ENCODE results near the gene RASA3.

The RASA3 gene

GRCh38 chr13:113981611-113982295 is 150.7 kb downstream of the RASA3 start:
- no peaks in the 10 kb centered on the region for H3K9me3 ChIP-seq (ENCODE audit: insufficient read depth, low read length)
- no peak overlapping the region for H2AFZ ChIP-seq (ENCODE audit: low read depth, low read length)
- no peak overlapping the region for H3K4me3 ChIP-seq (ENCODE audit: low read length)
- H4K20me1 ChIP-seq (ENCODE audit: insufficient read depth, low read length) = no peaks in the 10 kb centered on the region
- no peaks in the 10 kb centered on the region for H3K79me2 ChIP-seq (ENCODE audit: low read length)
- no peak overlapping the region for H3K27ac ChIP-seq (ENCODE audit: low read length)
- TF ChIP-seq CTCF (IDR thresholded peaks at IDR 0.05; ENCODE audit: low read depth, low read length) (no peak), EZH2phosphoT487 (IDR thresholded peaks at IDR 0.05; ENCODE audit: low read depth) (no peak)
- H3K9ac ChIP-seq (ENCODE audit: low read length) = no peak overlapping the region
- no peaks in the 10 kb centered on the region for H3K36me3 ChIP-seq (replicated peaks; ENCODE audit: low read depth, low read length)
- H3K4me1 ChIP-seq (ENCODE audit: low read length) = no peaks in the 10 kb centered on the region
- H3K27me3 ChIP-seq (ENCODE audit: low read depth, low read length) = no peaks in the 10 kb centered on the region
- H3K4me2 ChIP-seq (ENCODE audit: low read length) = no peak overlapping the region

GRCh38 chr13:113981194-113981605 is 151.2 kb downstream of the RASA3 start:
- Histone ChIP-seq H3K4me1 (ENCODE audit: low read length) (no peaks in the 10 kb centered on the region), H3K4me3 (ENCODE audit: low read length) (no peak overlapping the region), H3K79me2 (ENCODE audit: low read length) (no peaks in the 10 kb centered on the region), H2AFZ (ENCODE audit: low read depth, low read length) (no peak overlapping the region), H3K9ac (ENCODE audit: low read length) (no peak overlapping the region), H3K27me3 (ENCODE audit: low read depth, low read length) (no peaks in the 10 kb centered on the region), H3K27ac (ENCODE audit: low read length) (no peak overlapping the region), H3K36me3 (replicated peaks; ENCODE audit: low read depth, low read length) (no peaks in the 10 kb centered on the region), H3K9me3 (ENCODE audit: insufficient read depth, low read length) (no peaks in the 10 kb centered on the region), H4K20me1 (ENCODE audit: insufficient read depth, low read length) (no peaks in the 10 kb centered on the region), H3K4me2 (ENCODE audit: low read length) (no peak overlapping the region)
- TF ChIP-seq CTCF (IDR thresholded peaks at IDR 0.05; ENCODE audit: low read depth, low read length) (no peak), EZH2phosphoT487 (IDR thresholded peaks at IDR 0.05; ENCODE audit: low read depth) (no peak)

GRCh38 chr13:113980489-113981064 is 151.8 kb downstream of the RASA3 start:
- no peak overlapping the region for H3K4me3 ChIP-seq (ENCODE audit: low read length)
- H3K9ac ChIP-seq (ENCODE audit: low read length) = no peak overlapping the region
- H3K79me2 ChIP-seq (ENCODE audit: low read length) = no peaks in the 10 kb centered on the region
- H3K36me3 ChIP-seq (replicated peaks; ENCODE audit: low read depth, low read length) = no peaks in the 10 kb centered on the region
- no peaks in the 10 kb centered on the region for H3K9me3 ChIP-seq (ENCODE audit: insufficient read depth, low read length)
- H2AFZ ChIP-seq (ENCODE audit: low read depth, low read length) = no peak overlapping the region
- H3K4me2 ChIP-seq (ENCODE audit: low read length) = no peak overlapping the region
- H3K4me1 ChIP-seq (ENCODE audit: low read length) = no peaks in the 10 kb centered on the region
- H3K27me3 ChIP-seq (ENCODE audit: low read depth, low read length) = no peaks in the 10 kb centered on the region
- TF ChIP-seq CTCF (IDR thresholded peaks at IDR 0.05; ENCODE audit: low read depth, low read length) = no peak
- TF ChIP-seq EZH2phosphoT487 (IDR thresholded peaks at IDR 0.05; ENCODE audit: low read depth) = no peak
- no peak overlapping the region for H3K27ac ChIP-seq (ENCODE audit: low read length)
- no peaks in the 10 kb centered on the region for H4K20me1 ChIP-seq (ENCODE audit: insufficient read depth, low read length)

GRCh38 chr13:113979791-113980471 is 152.5 kb downstream of the RASA3 start:
- Histone ChIP-seq H3K4me1 (ENCODE audit: low read length) (no peaks in the 10 kb centered on the region), H2AFZ (ENCODE audit: low read depth, low read length) (no peak overlapping the region), H4K20me1 (ENCODE audit: insufficient read depth, low read length) (no peaks in the 10 kb centered on the region), H3K79me2 (ENCODE audit: low read length) (no peaks in the 10 kb centered on the region), H3K9me3 (ENCODE audit: insufficient read depth, low read length) (no peaks in the 10 kb centered on the region), H3K36me3 (replicated peaks; ENCODE audit: low read depth, low read length) (no peaks in the 10 kb centered on the region), H3K4me2 (ENCODE audit: low read length) (no peak overlapping the region), H3K9ac (ENCODE audit: low read length) (no peak overlapping the region), H3K27me3 (ENCODE audit: low read depth, low read length) (no peaks in the 10 kb centered on the region), H3K4me3 (ENCODE audit: low read length) (no peak overlapping the region), H3K27ac (ENCODE audit: low read length) (no peak overlapping the region)
- no peak for TF ChIP-seq EZH2phosphoT487 (IDR thresholded peaks at IDR 0.05; ENCODE audit: low read depth)
- no peak for TF ChIP-seq CTCF (IDR thresholded peaks at IDR 0.05; ENCODE audit: low read depth, low read length)

Measured in OCI-LY3 (cell line).